HG03354 (cell line): ENCODE results near the gene SPN.
"Not testable (repeated sequence)": the region's sequence is repeated elsewhere in the genome, so short reads cannot be mapped to it uniquely, and the experiment has no call there.

Source experiments
- ATAC-seq: cut with Tn5 transposase; IDR thresholded peaks from one replicate; pipeline ENCODE4 v1.9.1; 2021; ENCODE audit warnings: mild to moderate bottlenecking; ENCODE audit not compliant: unreplicated experiment, poor library complexity, severe bottlenecking

The SPN gene, protein sequence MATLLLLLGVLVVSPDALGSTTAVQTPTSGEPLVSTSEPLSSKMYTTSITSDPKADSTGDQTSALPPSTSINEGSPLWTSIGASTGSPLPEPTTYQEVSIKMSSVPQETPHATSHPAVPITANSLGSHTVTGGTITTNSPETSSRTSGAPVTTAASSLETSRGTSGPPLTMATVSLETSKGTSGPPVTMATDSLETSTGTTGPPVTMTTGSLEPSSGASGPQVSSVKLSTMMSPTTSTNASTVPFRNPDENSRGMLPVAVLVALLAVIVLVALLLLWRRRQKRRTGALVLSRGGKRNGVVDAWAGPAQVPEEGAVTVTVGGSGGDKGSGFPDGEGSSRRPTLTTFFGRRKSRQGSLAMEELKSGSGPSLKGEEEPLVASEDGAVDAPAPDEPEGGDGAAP

DNA sequence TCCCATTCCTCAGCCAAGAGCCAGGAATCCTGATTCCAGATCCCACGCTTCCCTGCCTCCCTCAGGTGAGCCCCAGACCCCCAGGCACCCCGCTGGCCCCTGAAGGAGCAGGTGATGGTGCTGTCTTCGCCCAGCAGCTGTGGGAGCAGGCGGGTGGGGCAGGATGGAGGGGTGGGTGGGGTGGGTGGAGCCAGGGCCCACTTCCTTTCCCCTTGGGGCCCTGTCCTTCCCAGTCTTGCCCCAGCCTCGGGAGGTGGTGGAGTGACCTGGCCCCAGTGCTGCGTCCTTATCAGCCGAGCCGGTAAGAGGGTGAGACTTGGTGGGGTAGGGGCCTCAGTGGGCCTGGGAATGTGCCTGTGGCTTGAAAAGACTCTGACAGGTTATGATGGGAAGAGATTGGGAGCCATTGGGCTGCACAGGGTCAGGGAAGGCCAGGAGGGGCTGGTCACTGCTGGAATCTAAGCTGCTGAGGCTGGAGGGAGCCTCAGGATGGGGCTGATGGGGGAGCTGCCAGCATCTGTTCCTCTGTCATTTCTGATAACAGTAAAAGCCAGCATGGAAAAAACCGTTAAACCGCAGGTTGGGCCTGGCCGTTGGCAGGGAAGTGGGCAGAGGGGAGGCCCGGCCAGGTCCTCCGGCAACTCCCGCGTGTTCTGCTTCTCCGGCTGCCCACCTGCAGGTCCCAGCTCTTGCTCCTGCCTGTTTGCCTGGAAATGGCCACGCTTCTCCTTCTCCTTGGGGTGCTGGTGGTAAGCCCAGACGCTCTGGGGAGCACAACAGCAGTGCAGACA is at the start of gene SPN:
Gene SPN (plus strand): TSS at position 232 of the 791 bp plus-strand sequence. CDS start 482 bp downstream, at position 714.
- peak; percentile 25 for ATAC-seq

DNA sequence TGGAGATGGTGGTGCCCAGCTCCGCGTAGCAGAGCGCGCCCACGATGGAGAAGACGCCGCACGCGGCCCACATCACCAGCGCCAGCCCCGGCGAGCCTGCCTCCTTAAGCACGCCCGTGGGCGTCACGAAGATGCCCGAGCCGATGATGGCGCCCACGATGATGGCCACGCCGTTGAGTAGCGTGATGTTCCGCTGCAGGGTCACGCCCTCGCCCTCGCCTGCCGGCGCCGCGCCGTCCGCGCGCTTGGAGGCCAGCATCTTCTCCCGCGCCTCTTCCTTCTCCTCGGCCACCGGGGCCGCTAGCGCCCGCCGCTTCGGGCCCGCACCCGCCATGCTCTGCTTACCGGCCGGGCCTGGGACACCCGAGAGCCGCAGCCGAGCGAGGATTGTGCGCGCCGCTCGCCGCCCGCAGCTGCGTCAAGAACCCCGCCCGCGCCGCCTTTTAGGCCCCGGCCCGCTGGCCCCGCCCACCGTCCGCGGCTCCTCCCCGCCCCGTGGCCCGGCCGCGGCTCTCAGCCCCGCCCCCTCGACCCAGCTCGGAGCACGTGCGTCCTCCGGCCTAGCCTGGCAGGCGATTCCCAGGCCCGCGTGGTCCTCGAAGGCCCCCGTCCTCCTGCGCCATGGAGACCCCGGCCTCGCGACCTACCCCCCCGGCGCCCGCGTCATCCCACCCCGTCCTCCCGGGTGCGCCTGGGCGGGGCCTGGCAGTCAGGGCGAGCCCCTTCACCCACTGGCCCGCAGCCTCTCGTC is 49.6 kb upstream of the SPN start:
- peak; percentile 48 for ATAC-seq

DNA sequence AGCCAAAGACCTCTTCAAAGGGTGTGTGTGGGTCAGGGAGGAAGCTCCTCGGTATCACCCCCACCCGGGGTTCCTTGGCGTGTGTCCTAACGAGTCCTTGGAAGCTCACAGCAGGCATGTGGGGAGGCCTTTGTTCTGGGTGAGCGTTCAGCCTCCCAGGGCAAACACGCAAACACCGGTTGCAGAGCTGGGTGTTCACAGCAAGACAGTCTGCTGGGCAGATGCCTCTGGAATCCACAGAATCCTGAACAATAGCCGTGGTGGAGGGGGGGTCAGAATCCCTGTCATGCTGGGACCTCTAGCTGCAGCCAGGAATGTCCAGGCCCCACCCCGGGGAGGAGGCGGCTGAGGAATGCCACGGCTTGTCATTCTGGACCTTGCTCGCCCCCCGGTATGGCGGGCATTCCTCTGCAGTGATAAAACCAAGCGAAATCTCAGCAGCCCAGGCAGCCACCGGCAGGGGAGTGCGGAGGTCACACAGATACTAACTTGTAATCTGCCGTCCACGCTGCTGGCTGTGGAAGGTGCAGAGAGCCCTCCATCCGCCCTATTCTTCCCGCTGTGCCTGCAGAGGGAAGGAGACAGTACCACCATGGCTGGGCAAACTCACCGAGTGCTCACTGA is 48.2 kb upstream of the SPN start:
- ATAC-seq: not testable (repeated sequence)

DNA sequence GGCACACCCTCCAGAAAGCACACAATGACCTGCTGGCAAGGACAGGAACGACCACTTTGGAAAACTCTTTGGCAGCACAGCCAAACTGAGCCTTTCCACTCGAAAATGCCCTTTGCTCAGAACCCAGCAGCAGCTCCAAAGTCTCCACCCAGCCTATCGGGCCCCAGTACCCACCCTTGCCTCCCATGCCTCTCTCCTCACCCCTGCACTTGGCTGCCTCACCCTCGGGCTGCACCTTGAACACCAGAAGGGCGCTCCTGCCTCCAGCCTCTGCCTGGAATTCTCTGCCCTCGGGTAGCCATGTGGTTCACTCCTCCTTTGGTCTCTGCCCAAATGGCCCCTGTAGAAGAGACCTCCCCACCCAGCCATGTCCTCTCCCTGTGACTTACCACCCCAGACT is 46.9 kb upstream of the SPN start:
- ATAC-seq: not testable (repeated sequence)

DNA sequence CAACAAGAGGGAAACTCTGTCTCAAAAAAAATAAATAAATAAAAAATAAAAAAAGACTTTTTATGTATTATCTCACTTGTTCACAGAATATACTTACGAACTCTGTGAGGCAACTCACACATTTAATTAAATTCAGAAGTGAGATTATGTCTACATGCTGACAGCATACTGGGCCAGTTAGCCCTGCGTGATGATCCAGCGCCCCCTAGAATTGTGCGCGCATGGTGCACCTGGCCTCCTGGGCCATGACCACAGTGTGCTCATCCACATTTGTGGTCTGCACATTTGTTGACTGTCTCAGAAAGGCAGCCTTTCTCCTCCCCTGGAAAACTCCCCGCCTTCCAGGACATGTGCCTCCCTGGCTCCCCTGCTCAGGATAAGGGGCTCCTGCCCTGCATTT is 42.5 kb upstream of the SPN start:
- ATAC-seq: not testable (repeated sequence)

DNA sequence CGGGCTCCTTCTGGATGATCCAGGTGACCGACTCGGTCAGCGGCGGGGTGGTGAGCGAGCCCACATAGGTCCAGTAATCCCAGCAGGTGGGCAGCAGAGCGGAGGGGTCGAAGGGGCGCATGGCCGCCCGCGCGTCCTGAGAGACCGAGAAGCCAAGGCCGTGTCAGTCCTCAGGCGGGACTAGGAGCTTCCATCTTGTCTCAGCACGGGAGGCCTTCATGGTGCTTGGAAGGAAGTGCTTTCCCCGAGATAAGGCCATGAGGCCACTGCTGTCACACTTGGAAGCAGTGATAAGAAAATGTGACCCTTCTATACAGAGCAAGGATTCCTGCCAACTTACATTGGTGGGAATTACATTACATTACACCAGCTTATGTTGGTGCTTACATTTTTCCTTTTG is 40.3 kb upstream of the SPN start:
- ATAC-seq: not testable (repeated sequence)

DNA sequence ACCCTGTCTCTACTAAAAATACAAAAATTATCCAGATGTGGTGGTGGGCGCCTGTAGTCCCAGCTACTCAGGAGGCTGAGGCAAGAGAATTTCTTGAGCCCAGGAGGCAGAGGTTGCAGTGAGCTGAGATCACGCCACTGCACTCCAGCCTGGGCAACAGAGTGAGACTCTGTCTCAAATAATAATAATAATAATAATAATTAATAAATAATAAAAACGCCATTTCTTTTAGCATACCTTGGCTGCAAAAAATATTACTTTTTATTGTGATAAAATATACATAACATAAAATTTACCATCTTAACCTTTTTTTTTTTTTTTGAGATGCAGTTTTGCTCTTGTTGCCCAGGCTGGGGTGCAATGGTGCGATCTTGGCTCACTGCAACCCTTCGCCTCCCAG is 39.8 kb upstream of the SPN start:
- not testable (repeated sequence) for ATAC-seq

DNA sequence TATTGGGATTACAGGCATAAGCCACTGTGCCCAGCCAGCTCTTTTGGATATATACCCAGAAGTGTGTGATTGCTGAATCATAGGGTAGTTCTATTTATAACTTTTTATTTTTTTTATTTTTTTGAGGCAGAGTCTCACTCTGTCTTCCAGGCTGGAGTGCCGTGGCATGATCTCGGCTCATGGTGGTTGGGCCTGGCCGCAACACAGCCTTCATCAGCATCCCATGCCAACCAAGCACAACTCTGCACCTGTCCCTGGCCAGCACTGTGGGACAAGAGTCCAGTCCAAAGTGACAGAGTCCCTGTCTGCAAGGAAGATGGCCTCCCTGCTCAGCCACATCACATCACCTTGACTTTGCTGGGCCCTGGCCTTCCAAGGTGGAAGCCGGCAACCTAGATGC is 37.9 kb upstream of the SPN start:
- ATAC-seq: not testable (repeated sequence)

DNA sequence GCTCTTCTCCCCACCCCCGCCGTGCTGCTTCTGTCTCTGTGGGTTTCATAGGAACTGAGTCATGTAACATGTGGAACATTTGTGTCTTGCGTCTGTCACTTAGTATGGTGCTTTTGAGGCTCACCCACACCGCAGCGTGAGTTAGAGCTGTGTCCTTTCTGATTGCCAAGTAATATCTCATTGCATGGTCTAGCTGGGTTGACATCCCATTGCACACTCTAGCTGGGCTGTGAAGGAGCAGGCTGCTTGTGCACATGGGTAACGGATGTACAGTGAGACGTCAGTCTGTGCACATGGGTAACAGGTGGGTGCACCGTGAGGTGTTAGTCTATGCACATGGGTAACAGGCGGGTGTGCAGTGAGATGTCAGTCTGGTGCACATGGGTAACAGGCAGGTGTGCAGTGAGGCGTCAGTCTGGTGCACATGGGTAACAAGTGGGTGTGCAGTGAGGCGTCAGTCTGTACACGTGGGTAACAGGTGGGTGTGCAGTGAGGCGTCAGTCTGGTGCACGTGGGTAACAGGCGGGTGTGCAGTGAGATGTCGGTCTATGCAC is 36.2 kb upstream of the SPN start:
- not testable (repeated sequence) for ATAC-seq

DNA sequence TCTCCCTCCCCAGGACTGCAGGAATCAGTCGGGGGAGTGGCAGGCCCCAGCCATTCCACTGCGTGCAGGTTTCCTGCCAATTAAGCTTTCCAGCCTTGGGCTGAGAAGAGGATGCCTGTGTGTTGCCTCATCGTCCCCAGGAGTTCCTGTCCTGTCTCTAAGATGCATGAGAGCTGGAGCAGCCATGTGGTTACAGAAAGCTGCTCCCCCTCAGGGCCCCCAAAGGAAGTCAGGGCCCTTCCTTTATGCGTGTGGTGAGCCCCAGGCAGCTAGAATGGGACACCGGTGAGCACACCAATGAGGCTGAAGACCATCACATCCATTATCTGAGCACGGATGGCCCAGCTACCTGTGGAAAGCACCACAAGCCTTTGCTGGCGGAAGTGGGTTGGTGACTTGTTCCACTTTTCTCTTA is 35.4 kb upstream of the SPN start:
- peak; percentile 72 for ATAC-seq

DNA sequence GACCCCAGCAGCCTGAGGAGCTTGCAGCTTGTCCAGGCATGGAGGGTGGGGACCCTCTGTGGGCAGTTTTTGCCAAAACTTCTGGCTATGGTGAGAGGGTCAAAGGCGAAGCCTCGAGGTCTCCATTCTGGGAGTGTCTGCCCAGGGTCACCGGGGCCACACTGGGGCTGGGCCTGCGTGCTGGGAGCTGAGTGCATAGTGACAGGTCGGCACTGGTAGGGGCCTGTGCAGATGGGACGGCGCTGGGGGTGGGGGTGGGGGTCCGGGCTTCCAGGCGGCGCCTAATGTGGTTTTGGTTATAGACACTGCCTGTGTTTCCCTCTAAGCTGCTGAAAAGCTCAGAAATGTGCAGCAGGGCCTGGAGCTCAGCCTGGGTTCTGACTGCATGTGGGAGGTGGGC is 34.3 kb upstream of the SPN start:
- not testable (repeated sequence) for ATAC-seq

DNA sequence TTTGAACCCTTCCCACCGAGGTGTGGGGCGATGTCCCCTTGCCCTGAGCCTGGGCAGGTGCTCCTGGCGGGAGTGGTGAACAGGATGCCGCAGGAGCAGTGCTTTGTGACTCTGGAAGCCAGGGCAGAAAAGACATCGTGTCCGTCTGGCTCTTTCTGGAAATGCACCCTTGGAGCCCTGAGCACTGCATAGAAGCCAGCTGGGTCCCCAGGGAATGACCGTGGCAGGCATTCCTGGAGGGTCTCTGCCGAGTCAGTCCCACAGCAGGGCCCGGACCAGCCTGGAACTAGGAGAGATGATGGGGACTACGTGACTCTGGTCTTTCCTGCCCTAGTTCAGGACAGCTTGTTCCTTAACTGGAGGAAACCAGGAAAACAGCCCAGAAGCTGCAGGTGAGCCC is 33.7 kb upstream of the SPN start:
- ATAC-seq: not testable (repeated sequence)

DNA sequence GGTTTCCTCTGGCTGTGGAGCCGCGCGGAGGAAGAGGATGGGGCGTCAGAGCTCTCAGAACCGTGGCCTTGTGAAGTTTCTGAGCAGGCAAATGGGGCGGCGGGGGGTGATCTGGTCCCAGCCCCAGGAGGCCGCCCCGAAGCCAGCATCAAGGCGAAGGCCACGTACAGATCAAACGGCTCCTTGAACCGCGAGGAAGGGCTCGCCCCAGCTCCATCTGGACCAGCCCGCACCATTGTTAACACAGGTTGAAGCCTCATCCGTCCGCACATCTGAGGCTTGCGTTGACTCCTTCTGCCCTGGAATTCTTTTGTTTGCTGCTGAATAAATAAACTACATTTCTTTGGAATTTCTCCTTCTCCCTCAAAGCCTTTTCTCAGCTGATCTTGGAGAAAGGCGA is 31.4 kb upstream of the SPN start:
- not testable (repeated sequence) for ATAC-seq

DNA sequence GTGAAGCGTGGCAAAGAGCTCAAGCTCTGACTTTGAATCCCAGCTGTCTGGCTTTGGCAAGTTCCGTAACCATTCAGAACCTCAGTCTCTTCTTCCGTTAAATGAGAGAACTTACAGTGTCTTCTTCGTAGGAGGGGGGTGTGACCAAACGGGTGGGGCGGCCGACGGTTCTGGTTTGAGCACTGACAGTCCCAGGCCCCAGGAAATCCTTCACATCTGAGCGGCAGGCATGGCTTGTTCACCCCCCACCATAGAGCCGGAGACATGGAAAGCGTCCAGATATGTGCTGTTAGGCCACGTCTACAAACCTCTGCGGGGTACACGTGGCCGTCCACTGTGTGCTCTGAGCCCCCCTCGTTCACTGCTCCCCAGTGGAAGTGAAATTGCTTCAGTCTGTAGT is 27.1 kb upstream of the SPN start:
- ATAC-seq: not testable (repeated sequence)

DNA sequence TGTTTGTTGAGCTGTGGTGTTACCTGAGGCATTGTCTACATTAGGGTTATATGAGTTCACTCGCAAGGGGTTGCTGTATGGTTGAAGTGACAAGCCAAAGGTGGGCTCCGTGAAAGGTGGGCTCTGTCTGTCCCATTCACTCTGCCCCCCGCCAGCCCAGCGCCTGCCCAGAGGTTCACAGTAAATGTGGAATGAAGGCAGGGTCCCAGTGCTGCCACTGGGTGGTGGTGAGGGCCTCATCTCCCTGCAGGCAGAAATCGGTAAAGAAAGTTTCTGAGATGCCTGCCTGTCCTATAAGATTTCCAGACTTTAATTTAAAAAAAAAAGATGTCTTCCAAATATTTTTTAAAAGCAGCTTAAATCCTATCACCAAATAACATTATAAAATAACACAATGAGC is 26.7 kb upstream of the SPN start:
- not testable (repeated sequence) for ATAC-seq

DNA sequence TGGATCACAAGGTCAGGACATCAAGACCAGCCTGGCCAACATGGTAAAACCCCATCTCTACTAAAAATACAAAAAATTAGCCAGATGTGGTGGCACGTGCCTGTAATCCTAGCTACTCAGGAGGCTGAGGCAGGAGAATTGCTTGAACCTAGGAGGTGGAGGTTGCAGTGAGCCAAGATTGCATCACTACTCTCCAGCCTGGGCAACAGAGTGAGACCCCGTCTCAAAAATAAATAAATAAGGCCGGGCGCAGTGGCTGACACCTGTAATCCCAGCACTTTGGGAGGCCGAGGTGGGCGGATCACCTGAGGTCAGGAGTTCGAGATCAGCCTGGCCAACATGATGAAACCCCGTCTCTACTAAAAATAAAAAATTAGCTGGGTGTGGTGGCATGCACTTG is 24.3 kb upstream of the SPN start:
- not testable (repeated sequence) for ATAC-seq

DNA sequence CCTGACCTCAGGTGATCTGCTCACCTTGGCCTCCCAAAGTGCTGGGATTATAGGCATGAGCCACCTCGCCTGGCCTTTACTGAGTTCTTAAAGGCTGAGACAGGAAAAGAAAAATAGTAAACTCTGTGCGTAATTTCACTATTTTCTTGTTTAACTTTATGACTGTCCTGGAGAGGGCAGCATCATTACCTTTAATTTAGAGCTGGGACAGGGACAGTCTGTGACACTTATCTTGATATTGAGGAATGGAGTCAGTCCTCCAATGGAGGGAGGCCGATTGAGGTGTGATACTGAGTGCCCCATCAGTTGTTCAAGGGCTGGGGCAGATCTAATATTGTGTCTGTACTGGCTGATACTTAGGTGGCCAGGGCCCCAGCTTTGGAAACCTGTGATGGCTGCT is 21.5 kb upstream of the SPN start:
- no peak for ATAC-seq

DNA sequence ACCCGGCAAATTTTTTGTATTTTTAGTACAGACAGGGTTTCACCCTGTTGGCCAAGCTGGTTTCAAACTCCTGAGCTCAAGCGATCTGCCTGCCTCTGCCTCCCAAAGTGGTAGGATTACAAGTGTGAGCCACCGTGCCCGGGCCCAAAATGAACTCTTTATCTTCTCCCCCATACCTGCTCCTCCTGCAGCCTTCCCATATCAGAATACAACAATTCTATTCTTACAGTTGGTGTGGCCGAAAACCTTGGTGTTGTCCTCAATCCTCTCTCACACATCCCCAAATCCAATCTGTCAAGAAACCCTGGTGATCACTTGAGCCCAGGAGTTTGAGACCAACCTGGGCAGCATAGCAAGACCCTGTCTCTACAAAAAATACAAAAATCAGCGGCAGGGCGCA is 19.5 kb upstream of the SPN start:
- ATAC-seq: no peak

DNA sequence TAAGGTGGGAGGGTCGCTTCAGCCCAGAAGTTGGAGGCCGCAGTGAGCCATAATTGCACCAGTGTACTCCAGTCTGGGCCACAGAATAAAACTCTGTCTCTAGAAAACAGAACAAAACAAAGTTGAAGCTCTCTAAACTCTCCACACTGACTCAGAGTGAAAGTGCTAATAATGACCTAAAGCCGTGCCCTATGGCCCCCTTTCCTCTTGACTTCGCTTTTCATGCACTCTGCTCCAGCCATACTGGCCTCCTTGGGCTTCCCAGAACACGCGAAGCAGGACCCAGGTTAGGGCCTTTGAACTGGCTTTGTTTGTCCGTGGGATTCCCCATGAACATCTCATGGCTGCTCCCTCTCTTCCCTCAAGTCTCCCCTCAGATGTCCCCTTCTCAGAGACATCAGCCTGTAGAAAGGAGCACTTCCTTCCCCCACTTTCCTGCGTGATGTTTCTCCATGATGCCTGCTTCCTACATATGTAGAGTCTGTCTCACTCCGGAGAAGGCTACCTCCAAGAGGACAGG is 18.6 kb upstream of the SPN start:
- peak; percentile 63 for ATAC-seq
